GM18951 (cell line): ENCODE data around the gene DNAH7.

Source experiments
- POLR2A ChIP-seq: IDR thresholded peaks from 4 replicates; pipeline ENCODE4 v1.6.1; 2011; ENCODE audit warnings: mild to moderate bottlenecking; ENCODE audit not compliant: insufficient read length, insufficient read depth; ENCODE audit errors: extremely low read depth
- in situ Hi-C: fragments of 300-500 bp; cut with MboI; formaldehyde crosslinking; loops from one replicate; pipeline ENCODE4 v1.12.0; 2022; ENCODE audit warnings: low sequenced_read_pairs, mixed read lengths, inconsistent platforms; ENCODE audit not compliant: unreplicated experiment

The DNAH7 gene

DNA sequence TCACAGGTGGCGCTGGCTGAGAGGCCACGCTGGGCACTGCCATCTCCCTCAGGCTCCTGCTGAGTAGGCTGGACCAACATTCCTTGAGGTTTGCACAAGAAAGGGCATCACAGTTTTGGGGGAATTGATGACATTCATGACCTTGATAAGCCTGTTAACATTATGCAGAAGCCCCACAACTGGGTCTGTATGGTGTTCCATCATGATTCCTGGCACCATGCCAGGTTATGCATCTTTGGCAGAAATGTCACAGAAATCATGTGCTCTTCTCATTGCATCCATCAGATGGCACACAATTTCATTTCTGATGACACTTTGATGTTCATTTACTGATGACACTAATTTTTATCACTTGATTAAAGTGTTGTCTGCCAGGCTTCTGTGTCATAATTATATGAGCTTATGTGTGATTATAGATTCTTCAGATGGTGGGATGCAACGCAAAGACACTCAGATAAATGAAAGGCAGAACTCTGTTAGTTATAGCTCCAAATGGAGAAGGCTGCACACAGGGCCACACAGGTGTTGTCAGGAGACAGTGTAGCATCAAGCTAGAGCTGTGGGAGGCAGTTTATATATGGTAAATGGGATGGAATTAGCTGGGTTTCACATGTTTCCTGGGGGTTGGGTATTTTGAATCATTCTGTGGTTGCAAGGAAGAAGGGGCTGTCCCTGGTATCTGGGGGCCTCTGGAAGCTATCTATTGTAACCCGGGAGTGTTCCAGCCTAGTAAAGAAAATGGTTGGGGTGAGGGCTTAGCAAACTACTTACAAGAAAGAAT lies 220.3 kb downstream of the DNAH7 start:
- no peak for TF ChIP-seq POLR2A
- in situ Hi-C loops = no loop called here

DNA sequence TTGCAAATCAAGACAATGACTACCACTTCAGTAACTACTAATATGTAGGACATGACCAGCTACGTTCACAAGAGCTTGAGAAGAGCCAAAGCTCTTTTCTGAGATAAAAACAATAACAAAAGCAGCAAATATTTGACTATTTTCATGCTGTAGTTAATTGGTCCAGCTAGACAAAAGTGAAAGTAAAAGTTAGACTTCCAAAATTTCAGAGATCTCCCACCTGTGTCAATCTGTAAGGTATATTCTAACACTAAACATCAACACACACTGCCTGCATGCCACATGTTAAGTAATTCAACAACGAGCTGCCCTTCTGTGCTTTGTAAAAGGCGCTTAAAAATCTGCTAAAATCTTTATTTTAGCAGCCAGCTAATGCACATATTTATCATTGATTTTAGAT lies 225.7 kb downstream of the DNAH7 start:
- in situ Hi-C loops = no loop called here
- no peak for TF ChIP-seq POLR2A

GRCh38 chr2:195838002-195838401 lies 230.6 kb downstream of the DNAH7 start:
- in situ Hi-C loops = no loop called here
- no peak for TF ChIP-seq POLR2A

GRCh38 chr2:195836002-195836401 lies 232.6 kb downstream of the DNAH7 start:
- no peak for TF ChIP-seq POLR2A
- in situ Hi-C loops = no loop called here

DNA sequence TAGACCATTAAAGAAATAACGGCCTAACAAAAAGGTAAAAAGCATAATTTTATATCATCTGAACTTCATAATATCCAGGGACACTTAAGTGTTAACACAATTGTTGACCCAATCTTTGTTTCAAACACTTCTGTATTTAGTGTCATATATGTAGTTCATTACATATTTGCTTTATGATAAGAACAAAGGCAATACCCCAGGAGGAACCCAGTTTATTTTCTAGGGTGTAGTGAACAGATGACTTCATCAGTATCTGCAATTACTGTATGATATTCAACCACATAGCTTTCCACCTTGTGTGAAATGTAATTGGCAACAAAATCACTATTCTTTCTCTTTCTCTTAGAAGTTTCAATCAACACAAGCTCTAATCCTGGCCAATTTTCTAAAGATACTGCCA lies 233.8 kb downstream of the DNAH7 start:
- no peak for TF ChIP-seq POLR2A
- in situ Hi-C loops = no loop called here

DNA sequence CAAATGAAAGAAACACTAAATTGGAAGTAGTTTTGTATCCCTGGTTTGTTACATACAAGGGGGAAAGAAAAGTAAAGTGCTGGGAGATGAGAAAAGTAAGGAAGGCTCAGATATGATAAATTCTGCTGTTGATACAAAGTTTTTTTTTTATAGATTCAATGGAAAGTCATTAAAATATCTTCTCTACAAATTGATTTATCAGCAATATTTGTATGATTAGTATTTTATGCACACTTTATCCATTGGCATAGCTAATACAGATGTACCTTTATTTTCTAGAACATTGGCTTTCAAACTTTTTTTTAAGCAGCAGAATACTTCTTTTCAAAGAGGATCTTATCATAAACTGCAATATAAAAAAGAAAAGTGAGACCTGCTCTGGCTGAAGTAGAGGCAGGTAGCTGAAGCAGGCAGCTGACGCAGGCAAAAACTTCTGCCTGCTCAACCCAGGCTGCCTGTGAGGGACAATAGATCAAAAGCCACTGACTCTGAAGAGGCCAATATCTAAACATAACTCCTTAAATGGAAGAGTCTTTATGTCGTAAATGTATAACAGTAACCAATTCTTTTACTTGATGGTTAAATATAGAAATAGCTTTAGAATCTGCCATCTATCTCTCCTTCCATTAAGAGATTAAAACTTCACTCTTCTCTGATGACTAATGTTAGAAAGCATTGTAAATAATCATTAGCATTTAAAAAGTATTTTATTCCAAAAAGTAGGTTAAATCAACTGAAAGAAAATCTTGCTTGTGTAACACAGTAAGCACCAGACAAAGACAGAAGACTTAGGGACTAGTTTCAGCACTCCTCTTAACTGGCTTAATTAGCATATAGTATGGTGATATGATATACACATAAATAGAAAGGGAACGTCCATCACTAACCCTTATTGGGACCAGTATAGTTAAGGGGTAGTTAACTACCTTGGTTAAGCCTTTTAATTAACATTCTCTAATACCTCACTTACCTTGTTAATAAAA lies 237.4 kb downstream of the DNAH7 start:
- in situ Hi-C loops = no loop called here
- no peak for TF ChIP-seq POLR2A

GRCh38 chr2:195824478-195824877 lies 244.2 kb downstream of the DNAH7 start:
- in situ Hi-C loops = no loop called here
- no peak for TF ChIP-seq POLR2A

DNA sequence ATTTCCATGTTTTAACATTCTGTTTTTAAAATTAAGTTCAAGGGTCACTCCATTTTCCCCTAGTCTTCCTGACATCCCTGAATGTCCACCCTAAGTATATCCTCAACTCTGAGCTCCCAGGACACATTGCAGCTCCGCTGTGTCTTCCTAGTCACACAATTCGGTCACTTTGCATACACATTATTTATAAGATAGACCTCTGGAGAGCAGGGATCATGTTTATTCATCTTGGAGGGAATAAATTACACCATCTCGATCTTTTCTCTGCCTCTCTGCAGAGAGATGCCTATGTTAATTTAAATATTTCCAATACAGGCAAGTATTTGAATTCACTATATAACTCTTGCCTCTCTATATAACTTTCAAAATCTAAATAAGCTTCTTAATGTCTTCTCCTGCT lies 245.4 kb downstream of the DNAH7 start:
- TF ChIP-seq POLR2A = no peak
- in situ Hi-C loops = no loop called here

GRCh38 chr2:195821566-195821932 lies 247.1 kb downstream of the DNAH7 start:
- TF ChIP-seq POLR2A = no peak
- in situ Hi-C loops = no loop called here

DNA sequence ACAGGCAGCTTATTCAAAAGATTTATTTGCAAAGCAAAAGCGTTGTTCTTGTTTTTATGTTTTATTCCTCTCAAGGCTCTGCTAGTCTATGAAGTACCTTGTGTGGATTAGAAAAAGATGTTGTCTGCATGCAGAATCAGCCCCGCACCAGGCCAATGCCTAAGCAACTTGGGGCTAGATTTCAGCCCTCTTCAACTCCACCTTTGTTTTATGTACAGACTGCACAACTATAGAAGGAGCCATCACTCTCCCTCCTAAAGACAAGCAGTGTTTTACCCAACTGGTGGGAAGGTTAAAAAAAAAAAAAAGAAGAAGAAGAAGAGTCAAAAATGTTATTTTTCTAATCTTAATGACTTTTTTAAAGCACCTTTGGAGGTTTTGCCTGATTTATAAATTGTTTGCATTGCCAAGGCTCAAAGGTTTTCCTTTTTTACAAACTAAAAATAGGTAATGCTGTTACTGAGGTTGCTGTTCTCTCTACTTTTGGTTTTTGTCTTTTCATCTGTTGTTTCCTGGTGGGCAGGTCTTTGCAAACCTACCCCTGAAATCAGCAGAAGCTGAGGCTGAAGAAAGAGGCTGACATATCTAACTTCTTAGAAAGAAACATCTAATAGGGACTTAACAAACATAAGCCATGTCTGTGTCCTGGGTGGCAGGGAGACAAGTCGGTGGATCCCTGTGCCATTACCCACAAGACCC lies 247.6 kb downstream of the DNAH7 start:
- in situ Hi-C loops = no loop called here
- no peak for TF ChIP-seq POLR2A

DNA sequence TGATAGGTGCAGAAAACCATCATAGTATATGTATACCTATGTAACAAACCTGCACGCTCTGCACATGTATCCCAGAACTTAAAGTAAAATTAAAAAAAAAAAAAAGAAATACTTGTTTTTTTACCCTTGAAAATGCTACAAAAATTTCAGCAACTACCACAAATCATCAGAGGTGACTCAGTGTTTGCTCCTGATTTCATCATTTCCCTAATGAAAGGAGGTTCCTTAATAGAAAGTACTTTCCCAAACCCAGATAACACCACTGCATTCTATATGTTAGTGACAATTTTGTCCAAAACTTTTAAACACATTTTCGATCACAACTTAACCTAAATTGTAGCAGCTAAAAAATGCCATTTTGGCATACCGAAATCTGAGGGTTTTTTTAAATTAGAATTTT lies 248.3 kb downstream of the DNAH7 start:
- TF ChIP-seq POLR2A = no peak
- in situ Hi-C loops = no loop called here

DNA sequence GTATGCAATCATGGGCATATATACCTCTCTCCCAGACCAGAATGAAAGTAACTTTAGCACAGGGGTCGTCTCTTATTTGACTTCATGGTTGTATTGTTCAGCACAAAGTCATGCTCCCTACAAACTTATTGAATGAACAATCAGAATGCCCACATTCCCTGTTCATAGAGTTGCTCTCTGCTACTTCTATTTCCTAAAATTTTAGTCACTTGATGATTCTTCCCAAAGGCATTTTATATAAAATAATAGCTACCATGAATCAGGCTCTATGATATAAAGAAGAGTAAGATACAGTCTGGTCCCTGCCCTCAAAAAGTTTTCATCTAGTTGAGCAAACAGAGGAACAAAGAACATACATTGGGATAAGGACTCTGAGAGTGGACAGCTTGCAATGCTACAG lies 249.4 kb downstream of the DNAH7 start:
- no peak for TF ChIP-seq POLR2A
- in situ Hi-C loops = no loop called here

GRCh38 chr2:195818526-195818925 lies 250.1 kb downstream of the DNAH7 start:
- in situ Hi-C loops = no loop called here
- no peak for TF ChIP-seq POLR2A
